GM21360 (cell line): Measurements from ENCODE around the gene KRT85.

ENCODE experiments used
- ATAC-seq: cut with Tn5 transposase; IDR thresholded peaks from one replicate; pipeline ENCODE4 v1.9.1; 2021; ENCODE audit warnings: mild to moderate bottlenecking, moderate library complexity; ENCODE audit not compliant: unreplicated experiment

KRT85 gene

DNA sequence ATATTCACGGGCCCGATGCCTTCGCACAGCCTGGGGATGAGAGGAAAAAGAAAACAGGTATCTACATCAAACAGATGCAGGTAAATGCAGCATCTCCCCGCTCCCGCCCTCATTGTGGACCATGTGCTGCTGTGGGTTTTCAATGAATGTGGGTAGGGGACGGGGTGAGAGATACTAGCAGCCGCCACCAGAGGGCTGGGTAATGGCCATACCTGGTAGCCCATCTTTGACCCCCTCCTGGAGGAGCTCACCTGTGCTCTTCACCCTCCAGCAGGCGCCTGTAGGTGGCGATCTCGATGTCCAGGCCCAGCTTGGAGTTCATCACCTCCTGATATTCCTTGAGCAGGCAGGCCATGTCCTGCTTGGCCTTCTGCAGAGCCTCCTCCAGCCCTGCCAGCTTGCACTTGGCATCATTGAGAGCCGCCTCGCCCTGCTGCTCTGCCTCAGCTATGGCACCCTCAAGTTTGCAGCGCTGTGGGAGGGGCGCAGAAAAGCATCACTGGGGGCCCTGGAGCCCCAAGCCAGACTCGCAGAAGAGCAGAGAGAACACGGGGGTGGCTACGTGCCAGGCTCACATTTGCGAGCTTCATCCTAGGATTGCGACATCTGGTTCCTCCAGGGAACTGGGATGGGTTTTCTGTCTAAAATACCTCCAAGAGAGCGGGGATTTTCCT lies 28.6 kb upstream of the KRT85 start:
- ATAC-seq = no peak

DNA sequence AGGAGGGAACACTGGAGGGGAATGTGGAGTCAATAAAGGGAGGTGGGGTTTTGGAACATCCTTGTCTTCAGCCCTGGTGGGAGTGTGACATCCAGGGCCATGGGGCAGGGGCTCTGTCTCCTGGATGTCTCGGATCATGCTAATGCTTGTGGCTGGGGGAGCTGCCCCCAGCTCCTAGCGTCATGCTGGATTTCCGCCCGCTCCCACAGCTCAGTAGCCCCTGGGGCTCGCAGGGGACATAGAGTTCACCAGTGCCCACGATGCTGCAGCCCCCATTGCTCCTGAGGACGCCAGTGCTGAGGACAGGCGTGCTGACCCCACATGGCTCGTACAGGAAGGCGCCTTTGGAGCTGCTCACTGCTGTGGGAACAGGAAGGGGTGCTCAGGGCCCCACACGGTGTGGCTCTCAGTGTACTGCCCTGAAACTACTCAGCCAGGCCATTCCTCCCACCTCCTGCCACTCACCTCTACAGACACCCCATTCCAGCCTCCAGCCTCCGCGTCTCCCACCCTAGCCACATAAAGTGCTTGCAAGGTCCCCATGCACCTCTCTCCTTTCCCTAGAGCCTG lies 27.6 kb upstream of the KRT85 start:
- ATAC-seq = no peak

DNA sequence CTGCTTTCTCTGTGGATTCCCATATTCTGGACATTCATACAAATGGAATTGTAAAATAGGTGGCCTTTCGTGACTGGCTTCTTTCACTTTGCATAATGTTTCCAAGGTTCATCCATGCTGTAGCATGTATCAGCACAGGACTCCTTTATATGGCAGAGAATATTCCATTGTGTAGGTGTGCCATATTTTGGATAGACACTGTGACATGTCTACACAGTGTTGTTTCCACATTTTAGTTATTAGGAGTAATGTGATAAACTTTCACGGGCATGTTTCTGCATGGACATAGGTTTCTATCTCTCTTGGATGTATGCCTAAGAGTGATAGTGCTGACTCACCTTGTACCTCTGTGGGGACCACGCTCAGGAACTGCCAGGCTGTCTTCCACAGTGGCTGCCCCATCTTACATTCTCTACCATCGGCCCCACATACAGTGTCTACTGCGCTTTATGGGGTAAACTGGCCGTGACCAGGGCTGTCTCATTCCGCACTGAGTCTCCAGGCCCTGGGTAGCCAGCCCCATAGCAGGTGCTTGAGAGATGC lies 25.3 kb upstream of the KRT85 start:
- ATAC-seq = no peak

DNA sequence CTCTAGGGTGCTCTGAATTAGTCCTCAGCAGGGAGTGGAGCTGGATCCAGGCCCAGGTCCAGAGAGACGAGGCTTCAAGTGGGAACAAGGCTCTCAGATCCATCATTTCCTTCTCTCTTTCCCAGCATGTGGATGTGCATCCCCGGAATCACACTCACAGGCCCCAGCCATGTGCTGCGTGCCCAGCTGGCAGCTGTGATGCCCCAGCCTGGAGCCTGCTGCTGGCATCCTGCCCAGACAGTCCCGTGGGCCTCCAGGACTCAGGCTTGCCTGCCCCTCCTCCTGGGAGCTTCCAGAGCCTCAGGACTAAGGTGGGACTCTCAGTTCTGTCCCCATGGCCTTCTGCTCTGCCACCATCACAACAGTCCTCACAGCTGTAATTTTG lies 24.3 kb upstream of the KRT85 start:
- no peak for ATAC-seq

DNA sequence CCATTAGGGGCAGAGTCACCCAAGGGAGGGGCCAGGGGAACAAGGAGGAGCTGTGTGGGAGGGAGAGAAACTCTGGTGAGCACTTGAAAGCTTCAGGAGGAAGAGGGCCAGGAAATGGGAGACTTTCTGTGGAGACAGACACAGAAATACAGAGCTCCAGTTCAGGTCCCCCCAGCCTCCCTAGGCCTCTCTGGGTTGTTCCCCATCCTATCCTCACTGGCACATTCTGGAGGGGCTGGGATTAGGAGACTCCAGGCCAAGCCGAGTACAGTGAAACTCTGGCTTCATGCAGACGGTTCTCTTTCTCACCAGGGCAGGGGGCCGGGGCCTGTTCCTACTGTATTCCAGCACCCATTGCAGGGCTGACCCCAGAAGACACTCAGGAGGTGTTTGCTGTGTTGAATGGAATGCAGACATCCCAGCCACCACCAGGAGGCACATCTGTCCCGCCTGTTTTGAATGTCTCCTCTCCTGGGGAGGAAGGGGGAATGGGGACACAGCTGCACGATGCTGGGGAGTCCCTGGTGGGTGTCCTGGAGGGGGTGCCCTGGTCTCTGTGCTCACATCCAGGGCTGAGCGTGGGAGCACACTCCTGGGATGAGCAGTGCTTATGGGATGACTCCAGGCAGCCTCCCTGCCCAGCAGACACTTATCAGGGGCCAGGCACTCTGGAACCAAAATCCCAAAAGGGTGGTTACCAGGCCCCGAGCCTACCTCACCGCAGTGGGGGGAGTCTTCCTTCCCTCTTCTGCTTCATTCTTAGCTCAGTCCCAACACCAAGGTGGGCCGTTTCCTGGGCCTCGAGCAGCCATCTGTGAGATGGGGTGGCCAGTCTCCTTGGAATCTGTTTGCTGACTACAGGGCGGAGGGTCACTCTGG lies 23.7 kb upstream of the KRT85 start:
- no peak for ATAC-seq

DNA sequence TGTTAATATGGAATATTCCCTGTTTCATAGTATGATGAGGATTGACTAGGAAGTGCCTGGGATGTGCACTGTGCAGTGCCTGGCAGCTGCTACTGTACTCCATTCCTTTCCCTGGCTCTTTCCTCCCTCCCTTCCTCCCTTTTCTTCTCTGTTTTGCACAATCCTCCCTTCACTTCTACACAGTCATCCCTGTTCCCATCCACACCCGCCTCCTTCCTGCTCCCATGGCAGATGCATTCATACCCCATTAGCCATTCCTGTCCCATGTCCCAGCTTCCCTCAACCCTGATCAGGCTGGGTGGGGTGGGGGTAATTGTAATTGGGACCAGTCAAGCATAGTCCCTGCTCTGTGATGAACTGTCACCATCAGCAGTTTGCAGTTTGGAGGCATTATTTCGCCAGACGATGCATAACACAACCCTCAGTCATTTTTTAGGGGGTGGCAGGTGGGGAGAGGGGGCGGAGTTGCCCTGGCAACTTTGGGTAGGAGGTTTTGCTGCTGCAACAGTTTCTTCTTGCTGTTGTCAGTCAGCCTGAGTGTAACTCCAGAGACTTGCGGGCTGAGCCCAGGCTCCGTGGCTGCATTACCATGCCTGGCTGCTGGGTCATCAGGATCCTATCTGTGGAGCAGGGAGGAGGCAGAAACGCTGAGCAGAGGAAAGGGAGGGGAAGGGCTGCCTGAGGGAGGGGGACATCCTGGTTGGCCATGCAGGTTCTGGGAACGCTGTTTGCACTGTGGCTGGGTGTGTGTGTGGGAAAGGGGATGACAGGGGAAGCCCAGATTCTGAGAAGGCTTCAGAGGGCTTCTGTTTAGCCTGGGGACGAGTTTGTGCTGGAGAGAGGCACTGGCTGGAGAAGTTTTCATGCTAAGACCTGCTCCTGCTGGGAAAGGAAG lies 22.3 kb upstream of the KRT85 start:
- no peak for ATAC-seq

DNA sequence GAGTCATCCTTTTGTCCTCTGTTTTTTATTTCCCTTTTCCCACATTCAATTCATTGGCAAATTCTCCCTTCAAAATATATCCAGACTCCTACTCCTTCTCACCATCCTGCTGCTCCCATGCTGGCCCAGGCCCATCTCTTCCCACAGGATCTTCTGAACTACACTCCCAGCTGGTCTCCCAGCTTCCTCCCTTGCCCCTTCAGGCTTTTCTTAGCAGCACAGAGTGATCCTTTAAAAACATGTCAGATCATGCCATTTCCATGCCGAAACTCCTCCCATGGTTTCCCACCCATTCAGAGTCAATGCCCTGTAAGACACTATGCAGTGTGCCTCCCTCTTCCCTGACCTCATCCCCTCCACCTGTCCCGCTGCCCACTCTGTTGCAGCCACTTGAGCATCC lies 20.6 kb upstream of the KRT85 start:
- ATAC-seq = no peak

DNA sequence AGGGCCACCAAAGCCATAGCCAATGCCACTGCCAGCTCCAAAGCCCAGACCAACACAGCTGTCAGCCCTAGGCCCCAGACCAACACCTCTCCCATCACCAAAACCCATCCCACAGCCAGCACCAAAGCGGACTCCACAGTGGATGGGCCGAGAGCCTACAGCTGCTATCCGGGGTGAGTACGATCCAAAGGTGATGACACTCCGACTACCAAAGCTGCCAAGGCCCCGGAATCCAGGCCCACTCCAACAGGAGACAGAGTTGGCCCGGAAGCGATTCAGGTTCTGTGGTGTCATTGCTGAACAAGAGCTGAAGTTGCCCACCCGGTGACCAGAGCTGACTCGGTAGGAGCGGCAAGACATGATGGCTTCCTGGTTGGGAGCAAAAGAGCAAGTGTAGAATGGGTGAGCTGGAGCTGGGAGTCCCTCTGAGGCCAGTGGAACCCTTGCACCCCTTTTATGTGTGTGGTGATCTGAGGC lies 18.0 kb upstream of the KRT85 start, which contains the start of gene KRT84:
KRT84 (minus strand) TSS at position 427 of the 477 bp plus-strand sequence; CDS start at position 360, 67 bp downstream.
- ATAC-seq = no peak

DNA sequence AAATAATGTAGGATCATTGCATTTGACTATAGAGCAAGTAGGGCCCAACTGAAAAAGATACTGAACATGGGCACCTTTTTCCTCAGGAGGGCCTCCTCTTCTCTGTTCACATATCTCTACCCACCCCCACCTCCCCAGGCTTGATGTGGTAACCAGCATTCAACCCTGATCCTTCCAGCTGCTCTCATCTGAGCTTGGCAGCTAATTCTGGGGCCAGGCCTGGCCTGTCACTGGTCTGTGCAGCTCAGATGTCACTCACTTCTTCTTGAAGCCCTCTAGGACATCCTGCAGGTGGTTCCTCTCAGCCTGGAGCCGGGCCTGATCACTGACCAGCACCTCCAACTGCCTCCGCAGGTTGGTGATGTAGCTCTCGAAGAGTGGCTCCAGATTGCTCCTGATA lies 16.1 kb upstream of the KRT85 start:
- ATAC-seq = no peak

DNA sequence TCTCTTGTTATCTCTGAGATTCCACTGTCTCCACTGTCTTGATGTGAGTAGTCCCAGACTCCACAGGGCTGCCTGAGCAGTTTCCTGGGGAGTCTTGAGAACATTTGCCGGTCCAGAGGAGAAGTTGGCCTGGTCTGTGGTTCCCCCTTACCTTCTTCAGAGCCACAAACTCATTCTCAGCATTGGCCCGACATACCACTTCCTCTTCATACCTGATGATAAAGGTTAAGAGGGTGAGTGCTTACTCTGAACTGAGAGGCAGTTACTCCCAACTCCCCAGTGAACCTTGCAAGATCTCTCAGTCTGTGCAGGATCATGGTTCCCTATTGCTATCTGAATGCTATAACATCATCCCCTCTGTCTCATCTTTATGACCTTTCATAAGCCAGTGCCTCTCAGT lies 15.6 kb upstream of the KRT85 start:
- no peak for ATAC-seq

DNA sequence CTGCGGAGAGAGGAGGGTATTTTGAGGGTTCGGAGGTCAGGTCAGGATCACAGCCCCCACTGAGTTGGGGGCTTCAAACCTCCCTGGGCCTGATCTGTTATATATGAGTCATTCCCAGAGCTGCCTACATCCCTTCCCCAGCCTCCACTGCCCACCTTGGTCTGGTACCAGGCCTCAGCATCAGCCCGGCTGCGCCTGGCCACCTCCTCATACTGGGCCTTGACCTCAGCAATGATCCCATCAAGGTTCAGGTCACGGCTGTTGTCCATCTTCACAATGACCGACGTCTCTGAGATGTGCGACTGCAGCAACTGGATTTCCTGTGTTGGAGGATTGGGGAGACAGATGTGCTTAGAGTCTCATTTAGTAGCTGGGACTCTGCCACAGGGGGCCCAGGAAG lies 13.9 kb upstream of the KRT85 start:
- no peak for ATAC-seq

DNA sequence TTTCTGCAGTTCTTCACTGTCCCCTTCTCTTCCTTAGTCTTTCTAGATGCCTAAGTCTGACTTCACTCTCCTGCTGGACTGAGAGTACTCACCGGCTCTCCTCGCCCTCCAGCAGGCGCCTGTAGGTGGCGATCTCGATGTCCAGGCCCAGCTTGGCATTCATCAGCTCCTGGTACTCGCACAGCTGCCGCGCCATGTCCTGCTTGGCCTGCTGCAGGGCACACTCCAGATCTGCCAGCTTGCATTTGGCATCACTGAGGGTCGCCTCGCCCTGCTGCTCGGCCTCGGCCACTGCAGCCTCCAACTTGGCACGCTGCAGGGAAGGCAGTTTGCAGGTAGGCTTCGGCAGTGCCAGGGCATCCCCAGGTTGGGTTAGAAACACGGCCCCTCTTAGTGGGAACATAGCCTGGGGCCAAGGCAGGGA lies 13.0 kb upstream of the KRT85 start:
- ATAC-seq = no peak

DNA sequence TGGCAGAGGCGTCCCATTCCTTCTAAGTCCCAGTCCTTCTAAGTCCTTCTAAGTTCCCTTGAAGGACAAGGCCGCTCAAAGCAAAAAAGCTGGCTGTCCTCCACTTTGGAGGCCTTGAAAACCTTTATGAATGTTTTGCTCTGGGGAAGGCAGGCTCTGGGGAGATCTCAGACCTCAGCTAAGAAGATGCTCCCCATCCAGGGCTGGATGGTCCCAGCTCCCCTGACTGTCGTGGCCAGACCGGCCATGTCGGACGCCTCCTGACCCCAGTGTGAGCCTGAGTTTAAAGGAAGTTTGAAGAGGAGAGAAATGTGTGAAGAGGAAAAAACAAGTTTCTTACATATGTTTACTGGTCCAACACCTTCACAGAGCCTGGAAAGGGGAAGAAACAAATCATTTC lies 12.3 kb upstream of the KRT85 start:
- ATAC-seq = no peak

DNA sequence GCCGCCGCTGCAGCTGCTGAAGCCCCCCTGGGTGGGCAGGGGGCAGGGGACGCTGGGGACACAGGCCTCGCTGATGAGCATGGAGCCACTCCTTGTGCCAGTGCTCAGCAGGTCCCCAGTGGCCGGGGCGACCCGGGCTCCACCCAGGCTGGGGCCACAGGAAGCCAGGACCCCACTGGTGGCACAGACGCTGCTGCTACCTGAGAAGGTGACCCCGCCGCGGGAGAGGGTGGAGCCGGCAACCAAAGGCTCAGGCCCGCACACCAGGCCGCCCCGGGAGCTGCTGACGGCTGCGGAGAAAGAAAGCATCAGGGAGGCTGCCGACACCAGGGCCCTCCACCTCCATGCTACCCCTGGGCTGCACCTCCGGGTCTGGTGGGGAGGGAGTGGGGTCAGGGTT lies 10.8 kb upstream of the KRT85 start:
- ATAC-seq = no peak

DNA sequence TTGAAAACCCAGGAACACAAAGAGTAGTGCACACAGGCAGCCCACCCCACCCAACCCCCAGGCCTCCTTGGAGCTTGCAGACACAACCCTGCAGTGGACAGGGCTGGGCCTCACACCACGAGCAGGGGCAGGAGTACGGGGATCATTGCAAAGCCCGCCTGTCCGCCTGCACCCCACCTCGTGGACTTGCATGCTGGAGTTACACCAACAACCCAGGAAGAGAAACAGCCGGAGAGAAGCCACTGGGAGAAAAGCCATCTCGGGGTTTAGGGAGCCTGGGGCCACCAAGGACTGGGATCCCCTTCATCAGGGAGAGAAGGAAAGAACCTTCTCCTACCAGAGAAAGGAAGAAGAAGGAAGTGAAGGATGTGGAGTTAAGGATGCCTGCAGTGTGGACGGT lies 10.0 kb upstream of the KRT85 start:
- no peak for ATAC-seq

DNA sequence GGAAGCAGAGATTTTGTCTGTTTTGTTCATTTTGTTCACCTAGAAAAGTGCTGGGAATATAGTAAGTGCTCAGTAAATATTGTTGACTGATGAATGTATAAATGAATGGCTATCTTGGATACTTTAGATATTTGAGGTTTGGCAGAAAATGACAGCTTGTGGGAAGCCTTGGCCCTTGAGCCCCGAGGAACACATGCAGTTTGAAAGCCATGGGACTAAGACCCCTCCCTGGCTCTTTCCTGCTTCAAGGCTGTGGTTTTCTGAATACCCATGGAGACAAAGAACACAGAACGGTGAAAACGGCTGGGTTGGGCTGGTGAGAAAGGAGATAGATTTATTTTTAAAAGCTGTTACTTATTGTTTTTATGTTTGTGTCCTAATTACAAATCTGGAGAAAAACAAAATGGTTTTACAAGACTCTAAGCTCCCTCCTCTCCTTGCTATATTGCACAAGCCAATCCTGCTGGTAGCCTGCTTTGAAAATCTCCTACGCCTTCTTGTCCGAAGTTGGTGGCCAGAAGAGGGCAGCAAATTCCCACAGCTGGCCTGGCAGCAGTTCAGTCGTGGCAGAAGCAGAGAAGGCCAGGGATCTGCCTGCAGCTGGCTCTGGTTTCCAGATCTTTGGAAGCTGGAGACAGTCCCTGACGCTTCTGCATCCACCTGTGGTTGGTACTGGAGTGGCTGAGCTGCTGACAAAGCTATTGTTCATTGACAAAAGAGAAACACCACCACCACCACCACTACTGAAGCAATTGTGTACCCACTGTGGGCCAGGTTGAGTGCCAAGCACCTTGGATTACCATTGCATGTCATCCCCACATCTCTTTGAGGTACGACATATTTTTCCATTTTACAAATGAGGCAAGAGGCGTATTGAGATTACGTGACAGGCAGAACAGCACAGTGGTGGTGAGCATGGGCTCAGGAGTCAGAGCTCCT lies 5.2 kb upstream of the KRT85 start:
- no peak for ATAC-seq

DNA sequence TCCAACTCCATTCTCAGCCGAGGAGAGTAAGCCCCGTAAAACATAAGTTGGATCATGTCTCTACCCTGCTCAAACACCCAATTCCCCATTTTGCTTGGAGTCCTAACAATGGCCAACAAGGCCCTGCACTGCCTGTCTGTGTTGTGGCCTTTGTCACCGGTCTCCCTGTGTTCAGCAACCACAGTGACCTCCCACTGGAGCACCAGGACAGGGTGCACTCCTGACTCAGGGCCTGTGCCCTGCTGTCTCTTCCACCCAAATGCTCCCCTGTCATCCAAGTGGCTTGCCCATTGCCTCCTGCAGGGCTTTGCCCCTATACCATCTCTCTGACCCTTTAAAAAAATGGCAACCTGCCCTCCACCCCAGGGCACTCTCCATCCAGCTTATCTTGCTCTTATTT lies 4.4 kb upstream of the KRT85 start:
- ATAC-seq = no peak

DNA sequence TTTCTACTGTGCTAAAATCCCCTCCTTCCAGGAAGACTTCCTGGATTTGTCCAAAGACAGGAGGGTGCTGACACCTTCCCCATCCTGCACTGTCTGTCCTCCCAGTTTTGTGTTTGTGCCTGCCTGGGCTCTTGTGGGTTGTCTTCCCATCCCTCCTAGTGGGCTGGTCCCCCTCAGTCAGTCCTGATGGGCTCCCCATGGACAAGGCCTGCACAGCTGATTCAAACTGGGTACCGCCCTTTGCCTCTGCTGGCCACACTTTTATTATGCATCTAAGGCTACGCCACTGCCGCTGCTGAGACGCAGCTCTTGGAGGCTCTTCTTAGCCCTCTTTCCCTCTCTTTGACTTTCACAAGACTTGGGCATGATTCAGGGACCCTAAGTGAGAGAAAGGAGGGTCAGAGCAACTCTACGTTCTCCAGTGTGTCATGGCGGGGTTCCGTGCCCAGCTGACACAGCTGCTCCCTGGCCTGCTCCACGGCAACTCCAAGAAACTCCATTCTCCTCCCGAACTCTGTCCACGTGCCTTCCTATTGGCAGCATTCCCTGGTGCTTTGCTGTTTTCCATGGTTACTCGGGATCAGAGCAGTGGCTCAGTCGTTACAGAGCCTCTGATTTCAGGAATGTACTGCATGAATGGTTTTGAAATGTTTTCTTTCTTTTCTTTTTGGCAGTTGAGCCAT lies 3.8 kb upstream of the KRT85 start:
- no peak for ATAC-seq

DNA sequence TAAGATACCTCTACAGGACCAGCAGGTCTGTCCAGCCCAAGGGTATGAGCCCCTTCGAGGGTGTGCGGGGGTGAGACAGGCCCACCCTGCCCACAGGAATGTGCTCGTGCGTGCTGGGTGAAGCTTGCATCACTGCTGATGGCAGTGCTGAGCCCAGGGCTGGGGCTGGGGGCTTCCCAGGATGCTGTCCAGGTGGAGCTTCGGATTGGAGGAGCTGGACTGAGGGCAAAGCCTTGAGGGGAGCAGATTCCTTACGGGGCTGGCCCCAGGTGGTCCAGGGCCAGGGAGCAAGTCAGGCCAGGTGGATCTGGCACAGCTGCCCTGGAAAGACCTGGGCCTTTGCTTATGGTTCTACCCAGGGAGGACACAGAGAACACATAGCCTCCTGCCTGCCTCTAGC lies 2.5 kb upstream of the KRT85 start:
- no peak for ATAC-seq
